ENCODE data around the gene GCH1. TPM values are rescaled to one million over a fixed set of nuclear protein-coding genes. Genes with fewer than 3 reads are reported as not detected.

The GCH1 gene
- total RNA-seq, 1 experiment from 2014 or later: 7.7 TPM

GRCh38 chr14:54837508-54838149 lies 65.0 kb downstream of the GCH1 start:
- H3K27me3 ChIP-seq (replicated peaks; ENCODE audit: insufficient read depth, low read depth, low read length, poor library complexity): no peaks in the 10 kb centered on the region
- no peak overlapping the region for H3K4me3 ChIP-seq (ENCODE audit: low read depth, low read length, poor library complexity, severe bottlenecking)
- no TSS peak for BruUV-seq (replicated peaks)
- ChIA-PET CTCF (no interaction called here), POLR2A (ENCODE audit: low non-redundant PET) (no interaction called here)
- intact Hi-C loops (cut with micrococcal nuclease; ENCODE audit: unreplicated experiment): no loop called here
- no peaks in the 10 kb centered on the region for H3K4me1 ChIP-seq (ENCODE audit: insufficient read depth, low read length, poor library complexity, severe bottlenecking)
- no peak overlapping the region for H3K27ac ChIP-seq (ENCODE audit: low read depth, low read length, poor library complexity, severe bottlenecking)
- no peak for DNase-seq (ENCODE audit: low spot score)
- H3K9me3 ChIP-seq (ENCODE audit: low read depth, low read length, poor library complexity, severe bottlenecking): no peaks in the 10 kb centered on the region
- TF ChIP-seq EZH2 (IDR thresholded peaks at IDR 0.05; ENCODE audit: borderline replicate concordance, low read depth, low read length, poor library complexity, severe bottlenecking): no peak
- TF ChIP-seq, protein P1, sequence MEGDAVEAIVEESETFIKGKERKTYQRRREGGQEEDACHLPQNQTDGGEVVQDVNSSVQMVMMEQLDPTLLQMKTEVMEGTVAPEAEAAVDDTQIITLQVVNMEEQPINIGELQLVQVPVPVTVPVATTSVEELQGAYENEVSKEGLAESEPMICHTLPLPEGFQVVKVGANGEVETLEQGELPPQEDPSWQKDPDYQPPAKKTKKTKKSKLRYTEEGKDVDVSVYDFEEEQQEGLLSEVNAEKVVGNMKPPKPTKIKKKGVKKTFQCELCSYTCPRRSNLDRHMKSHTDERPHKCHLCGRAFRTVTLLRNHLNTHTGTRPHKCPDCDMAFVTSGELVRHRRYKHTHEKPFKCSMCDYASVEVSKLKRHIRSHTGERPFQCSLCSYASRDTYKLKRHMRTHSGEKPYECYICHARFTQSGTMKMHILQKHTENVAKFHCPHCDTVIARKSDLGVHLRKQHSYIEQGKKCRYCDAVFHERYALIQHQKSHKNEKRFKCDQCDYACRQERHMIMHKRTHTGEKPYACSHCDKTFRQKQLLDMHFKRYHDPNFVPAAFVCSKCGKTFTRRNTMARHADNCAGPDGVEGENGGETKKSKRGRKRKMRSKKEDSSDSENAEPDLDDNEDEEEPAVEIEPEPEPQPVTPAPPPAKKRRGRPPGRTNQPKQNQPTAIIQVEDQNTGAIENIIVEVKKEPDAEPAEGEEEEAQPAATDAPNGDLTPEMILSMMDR (conservative IDR thresholded peaks at IDR 0.05; ENCODE audit: low read depth, low read length): no peak
- no peaks in the 10 kb centered on the region for H3K36me3 ChIP-seq (ENCODE audit: insufficient read depth, low read length, poor library complexity, severe bottlenecking)

GRCh38 chr14:54836231-54836630 lies 66.4 kb downstream of the GCH1 start:
- H3K36me3 ChIP-seq (ENCODE audit: insufficient read depth, low read length, poor library complexity, severe bottlenecking): no peaks in the 10 kb centered on the region
- no peak for DNase-seq (ENCODE audit: low spot score)
- H3K4me1 ChIP-seq (ENCODE audit: insufficient read depth, low read length, poor library complexity, severe bottlenecking): no peaks in the 10 kb centered on the region
- POLR2A ChIA-PET (ENCODE audit: low non-redundant PET): no interaction called here
- no peak overlapping the region for H3K27ac ChIP-seq (ENCODE audit: low read depth, low read length, poor library complexity, severe bottlenecking)
- CTCF ChIA-PET: no interaction called here
- H3K4me3 ChIP-seq (ENCODE audit: low read depth, low read length, poor library complexity, severe bottlenecking): no peak overlapping the region
- no peaks in the 10 kb centered on the region for H3K9me3 ChIP-seq (ENCODE audit: low read depth, low read length, poor library complexity, severe bottlenecking)
- intact Hi-C loops (cut with micrococcal nuclease; ENCODE audit: unreplicated experiment): no loop called here
- no peaks in the 10 kb centered on the region for H3K27me3 ChIP-seq (replicated peaks; ENCODE audit: insufficient read depth, low read depth, low read length, poor library complexity)
- BruUV-seq (replicated peaks): no TSS peak
- TF ChIP-seq, protein P1 (conservative IDR thresholded peaks at IDR 0.05; ENCODE audit: low read depth, low read length): no peak
- TF ChIP-seq EZH2 (IDR thresholded peaks at IDR 0.05; ENCODE audit: borderline replicate concordance, low read depth, low read length, poor library complexity, severe bottlenecking): no peak

DNA sequence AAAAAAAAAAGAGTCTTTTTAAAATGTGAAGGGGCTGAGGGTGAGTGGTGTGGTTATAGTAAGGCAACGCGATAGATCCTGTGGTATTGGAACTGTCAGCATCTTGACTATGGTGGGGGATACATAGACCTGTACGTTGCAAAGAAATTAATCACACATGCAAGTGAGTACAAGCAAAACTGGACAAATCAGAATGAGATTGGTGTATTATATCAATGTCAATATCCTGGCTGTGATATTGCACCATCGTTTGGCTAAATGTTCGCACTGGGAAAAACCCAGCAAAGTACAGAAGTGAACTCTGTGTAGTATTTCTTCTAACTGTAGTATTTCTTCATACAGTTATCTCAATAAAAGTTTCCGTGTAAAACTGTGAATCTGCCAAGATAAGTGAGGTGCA lies 67.9 kb downstream of the GCH1 start:
- no TSS peak for BruUV-seq (replicated peaks)
- intact Hi-C loops (cut with micrococcal nuclease; ENCODE audit: unreplicated experiment): no loop called here
- Histone ChIP-seq H3K36me3 (ENCODE audit: insufficient read depth, low read length, poor library complexity, severe bottlenecking) (no peaks in the 10 kb centered on the region), H3K27ac (ENCODE audit: low read depth, low read length, poor library complexity, severe bottlenecking) (no peak overlapping the region), H3K4me3 (ENCODE audit: low read depth, low read length, poor library complexity, severe bottlenecking) (no peak overlapping the region), H3K4me1 (ENCODE audit: insufficient read depth, low read length, poor library complexity, severe bottlenecking) (no peaks in the 10 kb centered on the region), H3K9me3 (ENCODE audit: low read depth, low read length, poor library complexity, severe bottlenecking) (no peaks in the 10 kb centered on the region), H3K27me3 (replicated peaks; ENCODE audit: insufficient read depth, low read depth, low read length, poor library complexity) (no peaks in the 10 kb centered on the region)
- POLR2A ChIA-PET (ENCODE audit: low non-redundant PET): no interaction called here
- DNase-seq (ENCODE audit: low spot score): no peak
- CTCF ChIA-PET: no interaction called here
- no peak for TF ChIP-seq EZH2 (IDR thresholded peaks at IDR 0.05; ENCODE audit: borderline replicate concordance, low read depth, low read length, poor library complexity, severe bottlenecking)
- TF ChIP-seq, protein P1 (conservative IDR thresholded peaks at IDR 0.05; ENCODE audit: low read depth, low read length): no peak
